GM12878 (cell line): ENCODE measurements around the gene HCCS. TPM values are rescaled to one million over a fixed set of nuclear protein-coding genes. Genes with fewer than 3 reads are reported as not detected.

Source experiments
- ATAC-seq: fragments of 200-7000 bp; cut with Tn5 transposase; 3 replicates; pipeline ENCODE4 v1.9.1; 2020; ENCODE audit warnings: mild to moderate bottlenecking, moderate library complexity
- BruUV-seq: library from RNA; stranded (reverse); fragments of 400-500 nt; replicated peaks from 2 replicates; lab custom pipeline; 2021; lab: Mats Ljungman, UMichigan
- CTCF ChIA-PET: fragments of 300-600 bp; sonication (Branson Sonifier 250); formaldehyde crosslinking; extraction: SDS; loops from one replicate; lab custom pipeline; 2021; ENCODE audit warnings: inconsistent platforms; lab: Yijun Ruan, JAX
- POLR2A ChIA-PET: fragments of 350-600 bp; formaldehyde crosslinking; extraction: SDS; loops from one replicate; lab custom pipeline; 2021; ENCODE audit warnings: inconsistent platforms; lab: Charles Lee
- RAD21 ChIA-PET: fragments of 300-600 bp; sonication (Branson Sonifier 250); formaldehyde crosslinking; loops from one replicate; lab custom pipeline; 2023; ENCODE audit warnings: antibody characterized with exemption; ENCODE audit not compliant: unreplicated experiment; lab: Charles Lee
- SMC1A ChIA-PET: fragments of 300-600 bp; sonication (Branson Sonifier 250); formaldehyde crosslinking; loops from one replicate; lab custom pipeline; 2023; ENCODE audit not compliant: unreplicated experiment, uncharacterized antibody; lab: Charles Lee
- DNase-seq: peaks from one replicate; pipeline ENCODE4 v3.0.0-alpha.2; 2011; ENCODE audit warnings: low read depth, low spot score
- FAIRE-seq: peaks from 3 replicates; lab custom pipeline; 2011; peaks lifted over from hg19 to GRCh38; lab: Jason Lieb, UNC
- H2AFZ ChIP-seq: 2 replicates; pipeline ENCODE4 v1.6.0; 2011; ENCODE audit warnings: low read depth, low read length, control low read depth; ENCODE audit not compliant: control insufficient read depth
- H3K27ac ChIP-seq: 2 replicates; pipeline ENCODE4 v1.5.1; 2011; ENCODE audit warnings: control low read depth; ENCODE audit not compliant: control insufficient read depth, insufficient read depth
- H3K27me3 ChIP-seq, 2 experiments: replicated peaks in 1 of 2; 2 replicates each; pipeline versions ENCODE4 v1.6.0 to v1.6.1; 2011; ENCODE audit warnings: low read length in 1 of 2; ENCODE audit not compliant: control insufficient read depth in 2 of 2, insufficient read depth in 2 of 2
- H3K36me3 ChIP-seq, 2 experiments: 2 replicates each; pipeline ENCODE4 v1.5.1; 2011; ENCODE audit warnings: low read length in 1 of 2; ENCODE audit not compliant: control insufficient read depth in 2 of 2, insufficient read depth in 2 of 2
- H3K4me1 ChIP-seq: 2 replicates; pipeline ENCODE4 v1.6.1; 2011; ENCODE audit warnings: mild to moderate bottlenecking, low read length, moderate library complexity, mixed read lengths; ENCODE audit not compliant: control insufficient read depth, insufficient read depth
- H3K4me2 ChIP-seq: 2 replicates; pipeline ENCODE4 v1.6.0; 2011; ENCODE audit warnings: control low read depth; ENCODE audit not compliant: control insufficient read depth, insufficient read depth
- H3K4me3 ChIP-seq: fragments of 200-600 bp; sonication (generic); 2 replicates; pipeline ENCODE4 v1.5.1; 2016
- H3K79me2 ChIP-seq: 2 replicates; pipeline ENCODE4 v1.6.0; 2011; ENCODE audit warnings: low read length; ENCODE audit not compliant: control insufficient read depth, insufficient read depth
- H3K9ac ChIP-seq: 2 replicates; pipeline ENCODE4 v1.8.0; 2011; ENCODE audit warnings: low read length, control low read depth, mixed read lengths; ENCODE audit not compliant: control insufficient read depth, insufficient read depth
- H3K9me3 ChIP-seq: replicated peaks from 3 replicates; pipeline ENCODE4 v1.5.1; 2011; ENCODE audit warnings: mild to moderate bottlenecking, low read length; ENCODE audit not compliant: control insufficient read depth, insufficient read depth
- H4K20me1 ChIP-seq: 2 replicates; pipeline ENCODE4 v1.6.0; 2011; ENCODE audit not compliant: control insufficient read depth, insufficient read depth
- CREB1 ChIP-seq: IDR thresholded peaks from 2 replicates; pipeline ENCODE4 v1.6.1; 2012; ENCODE audit warnings: low read depth, mild to moderate bottlenecking, inconsistent platforms
- CREM ChIP-seq: IDR thresholded peaks from 2 replicates; pipeline ENCODE4 v1.6.1; 2014; ENCODE audit warnings: antibody characterized with exemption, low read depth
- HDAC2 ChIP-seq: fragments of 200-600 bp; sonication (generic); IDR thresholded peaks from 2 replicates; pipeline ENCODE4 v1.6.1; 2017
- MEF2A ChIP-seq: IDR thresholded peaks from 2 replicates; pipeline ENCODE4 v1.6.1; 2011; ENCODE audit warnings: low read depth, mild to moderate bottlenecking, low read length, moderate library complexity; ENCODE audit not compliant: insufficient read depth
- MYB ChIP-seq: fragments of 150-350 bp; IDR thresholded peaks from 2 replicates; pipeline ENCODE4 v1.6.1; 2014; ENCODE audit warnings: mild to moderate bottlenecking, low read depth, low read length, borderline replicate concordance
- NFYB ChIP-seq: IDR thresholded peaks from 2 replicates; pipeline ENCODE4 v1.6.1; 2011; ENCODE audit warnings: low read depth, mild to moderate bottlenecking, low read length, improper control_type of control experiment, moderate library complexity; ENCODE audit not compliant: insufficient read depth
- POLR2AphosphoS5 ChIP-seq: IDR thresholded peaks from 2 replicates; pipeline ENCODE4 v1.6.1; 2011; ENCODE audit warnings: mild to moderate bottlenecking, low read length, inconsistent platforms
- SPI1 ChIP-seq: IDR thresholded peaks from 2 replicates; pipeline ENCODE4 v1.6.1; 2011; ENCODE audit warnings: low read depth, mild to moderate bottlenecking, low read length, moderate library complexity, borderline replicate concordance; ENCODE audit not compliant: insufficient read depth
- WGBS: methylation state at CpG from one replicate; pipeline ENCODE4 v1.1.6; 2016; ENCODE audit warnings: low lambda C conversion rate; ENCODE audit not compliant: insufficient replicate concordance, insufficient coverage; ENCODE audit errors: missing lambda C conversion rate; 5-methylcytosine and 5-hydroxymethylcytosine counted together
- in situ Hi-C: fragments of 300-500 bp; cut with MboI; formaldehyde crosslinking; loops from 9 replicates; pipeline ENCODE4 v1.14.3; 2018; ENCODE audit warnings: mixed read lengths
- intact Hi-C: fragments of 100-400 bp; cut with micrococcal nuclease; formaldehyde crosslinking; loops from one replicate; pipeline ENCODE4 v1.14.2; 2022; ENCODE audit not compliant: unreplicated experiment
- polyA plus RNA-seq, 11 experiments: library from polyadenylated mRNA; depleted of rRNA in 4 of 11; unstranded in 6 of 11; stranded (reverse) in 5 of 11; fragments of >200 nt; fragmentation: Nextera tagmentation in 4 of 11; fragmentation: Illumina TruSeq in 1 of 11; extraction: Ambion mirVana in 4 of 11; extraction: Trizol in 1 of 11; gene quantifications; 1 replicate in 1 of 11; 2 replicates in 10 of 11; pipeline versions ENCODE4 v1.2.1 to v1.2.3, GENCODE V29; 2011 to 2016; ENCODE audit warnings: inconsistent platforms in 2 of 11, missing spikeins in 2 of 11, low read depth in 1 of 11
- total RNA-seq, 4 experiments: library from RNA; depleted of rRNA in 3 of 4; stranded (reverse); fragments of >200 nt in 3 of 4; fragmentation: Illumina TruSeq in 1 of 4; extraction: Trizol in 1 of 4; gene quantifications; 2 replicates each; pipeline versions ENCODE4 v1.2.1 to v1.2.3, GENCODE V29; 2013 to 2021
- TF ChIP-seq, protein P1 (sequence below): IDR thresholded peaks from 2 replicates; pipeline ENCODE4 v1.6.1; 2011; ENCODE audit warnings: borderline replicate concordance, low read depth, mild to moderate bottlenecking, moderate library complexity, mixed read lengths, low read length; ENCODE audit not compliant: insufficient read depth; ENCODE audit errors: extremely low read length
- TF ChIP-seq, protein P2 (sequence below): fragments of 450-650 bp; conservative IDR thresholded peaks from 2 replicates; pipeline ENCODE4 v1.6.1; 2017; ENCODE audit warnings: mild to moderate bottlenecking, moderate library complexity

HCCS gene
- total and polyA plus RNA-seq, 10 of the 15 experiments (the other 5 are each of a cell fraction or from before 2014, with no cell fraction given) = 11.8 to 69.6 (median 36.9) TPM

DNA sequence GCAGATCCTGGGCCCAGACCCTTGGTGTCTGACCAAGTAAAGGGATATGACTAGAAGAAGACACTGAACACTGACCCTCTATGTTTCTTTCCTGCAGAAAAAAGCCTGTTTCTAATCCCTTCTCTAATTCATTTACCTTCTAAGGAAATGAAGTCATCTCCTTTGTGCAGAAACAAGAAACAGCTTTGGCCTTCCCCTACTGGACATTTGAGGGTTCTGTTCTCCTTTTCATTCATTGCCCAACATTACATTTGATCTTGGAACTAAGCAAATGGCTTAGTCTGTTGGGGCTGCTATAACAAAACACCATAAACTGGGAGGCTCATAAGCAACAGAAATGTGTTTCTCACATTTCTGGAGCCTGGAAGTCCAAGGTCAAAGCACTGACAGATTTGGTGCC lies 20.0 kb downstream of the HCCS start:
- ChIA-PET POLR2A (no interaction called here), CTCF (interaction anchor here (2.2 kb wide), 1 partner anchor 941 kb away, joined by 9 read pairs; no protein-coding TSS in a partner anchor), SMC1A (no interaction called here), RAD21 (interaction anchor here (0.6 kb wide), 1 partner anchor 159 kb away, joined by 3 read pairs; no protein-coding TSS in a partner anchor)
- no peak overlapping the region for H3K9ac ChIP-seq
- TF ChIP-seq CREB1 = no peak
- no peak for TF ChIP-seq SPI1
- no TSS peak for BruUV-seq
- DNase-seq (no peak), FAIRE-seq (no peak), ATAC-seq (no peak)
- intact Hi-C loops = no loop called here
- in situ Hi-C loops = loop anchor here (5.0 kb wide), 1 partner anchor 939 kb away; no protein-coding TSS in a partner anchor
- no peak overlapping the region for H3K4me3 ChIP-seq
- H3K79me2 ChIP-seq = no peaks in the 10 kb centered on the region
- H3K27me3 ChIP-seq = no peaks in the 10 kb centered on the region
- H4K20me1 ChIP-seq = no peaks in the 10 kb centered on the region
- no peak overlapping the region for H3K27ac ChIP-seq
- H3K4me2 ChIP-seq = no peak overlapping the region
- no peak overlapping the region for H2AFZ ChIP-seq
- H3K9me3 ChIP-seq = no peaks in the 10 kb centered on the region
- H3K4me1 ChIP-seq = no peaks in the 10 kb centered on the region
- H3K36me3 ChIP-seq = no peaks in the 10 kb centered on the region

GRCh38 chrX:11135564-11136185 lies 24.5 kb downstream of the HCCS start:
- Histone ChIP-seq H3K9me3 (no peaks in the 10 kb centered on the region), H3K4me2 (no peak overlapping the region), H2AFZ (no peak overlapping the region), H4K20me1 (no peaks in the 10 kb centered on the region), H3K4me3 (no peak overlapping the region), H3K27ac (no peak overlapping the region), H3K9ac (no peak overlapping the region), H3K27me3 (no peaks in the 10 kb centered on the region), H3K36me3 (no peaks in the 10 kb centered on the region), H3K4me1 (no peaks in the 10 kb centered on the region), H3K79me2 (no peaks in the 10 kb centered on the region)
- ChIA-PET CTCF (interaction anchor here (0.6 to 5.5 kb wide), 14 partner anchors 9 to 946 kb away, joined by 3 to 62 read pairs (median 4); no protein-coding TSS in a partner anchor), SMC1A (interaction anchor here (1.3 to 3.3 kb wide), 4 partner anchors 48 to 946 kb away, joined by 3 to 23 read pairs (median 6); no protein-coding TSS in a partner anchor), POLR2A (interaction anchor here (0.6 kb wide), 1 partner anchor 92 kb away, joined by 3 read pairs; no protein-coding TSS in a partner anchor), RAD21 (interaction anchor here (0.7 to 2.3 kb wide), 3 partner anchors 43 to 946 kb away, joined by 3 to 11 read pairs (median 3); no protein-coding TSS in a partner anchor)
- DNase-seq (no peak), ATAC-seq (no peak), FAIRE-seq (no peak)
- intact Hi-C loops (loop anchor here (2.0 kb wide), 1 partner anchor 413 kb away; no protein-coding TSS in a partner anchor), in situ Hi-C loops (no loop called here)
- WGBS = 24% methylated on average over 2 of the region's 2 CpGs
- BruUV-seq = no TSS peak
- no peak for TF ChIP-seq MEF2A
- TF ChIP-seq, protein P1, sequence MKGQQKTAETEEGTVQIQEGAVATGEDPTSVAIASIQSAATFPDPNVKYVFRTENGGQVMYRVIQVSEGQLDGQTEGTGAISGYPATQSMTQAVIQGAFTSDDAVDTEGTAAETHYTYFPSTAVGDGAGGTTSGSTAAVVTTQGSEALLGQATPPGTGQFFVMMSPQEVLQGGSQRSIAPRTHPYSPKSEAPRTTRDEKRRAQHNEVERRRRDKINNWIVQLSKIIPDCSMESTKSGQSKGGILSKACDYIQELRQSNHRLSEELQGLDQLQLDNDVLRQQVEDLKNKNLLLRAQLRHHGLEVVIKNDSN = no peak
- no peak for TF ChIP-seq CREM
- TF ChIP-seq, protein P2, sequence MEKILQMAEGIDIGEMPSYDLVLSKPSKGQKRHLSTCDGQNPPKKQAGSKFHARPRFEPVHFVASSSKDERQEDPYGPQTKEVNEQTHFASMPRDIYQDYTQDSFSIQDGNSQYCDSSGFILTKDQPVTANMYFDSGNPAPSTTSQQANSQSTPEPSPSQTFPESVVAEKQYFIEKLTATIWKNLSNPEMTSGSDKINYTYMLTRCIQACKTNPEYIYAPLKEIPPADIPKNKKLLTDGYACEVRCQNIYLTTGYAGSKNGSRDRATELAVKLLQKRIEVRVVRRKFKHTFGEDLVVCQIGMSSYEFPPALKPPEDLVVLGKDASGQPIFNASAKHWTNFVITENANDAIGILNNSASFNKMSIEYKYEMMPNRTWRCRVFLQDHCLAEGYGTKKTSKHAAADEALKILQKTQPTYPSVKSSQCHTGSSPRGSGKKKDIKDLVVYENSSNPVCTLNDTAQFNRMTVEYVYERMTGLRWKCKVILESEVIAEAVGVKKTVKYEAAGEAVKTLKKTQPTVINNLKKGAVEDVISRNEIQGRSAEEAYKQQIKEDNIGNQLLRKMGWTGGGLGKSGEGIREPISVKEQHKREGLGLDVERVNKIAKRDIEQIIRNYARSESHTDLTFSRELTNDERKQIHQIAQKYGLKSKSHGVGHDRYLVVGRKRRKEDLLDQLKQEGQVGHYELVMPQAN = no peak
- TF ChIP-seq MYB = no peak
- no peak for TF ChIP-seq POLR2AphosphoS5
- no peak for TF ChIP-seq NFYB
- no peak for TF ChIP-seq HDAC2
